Measurements from ENCODE around the gene GPR162. TPM values are rescaled to one million over a fixed set of nuclear protein-coding genes. Genes with fewer than 3 reads are reported as not detected.

GPR162 gene
- polyA plus RNA-seq (82.8 and 117 TPM in 2 replicates), polyA minus RNA-seq (80.7 and 91.5 TPM in 2 replicates)

DNA sequence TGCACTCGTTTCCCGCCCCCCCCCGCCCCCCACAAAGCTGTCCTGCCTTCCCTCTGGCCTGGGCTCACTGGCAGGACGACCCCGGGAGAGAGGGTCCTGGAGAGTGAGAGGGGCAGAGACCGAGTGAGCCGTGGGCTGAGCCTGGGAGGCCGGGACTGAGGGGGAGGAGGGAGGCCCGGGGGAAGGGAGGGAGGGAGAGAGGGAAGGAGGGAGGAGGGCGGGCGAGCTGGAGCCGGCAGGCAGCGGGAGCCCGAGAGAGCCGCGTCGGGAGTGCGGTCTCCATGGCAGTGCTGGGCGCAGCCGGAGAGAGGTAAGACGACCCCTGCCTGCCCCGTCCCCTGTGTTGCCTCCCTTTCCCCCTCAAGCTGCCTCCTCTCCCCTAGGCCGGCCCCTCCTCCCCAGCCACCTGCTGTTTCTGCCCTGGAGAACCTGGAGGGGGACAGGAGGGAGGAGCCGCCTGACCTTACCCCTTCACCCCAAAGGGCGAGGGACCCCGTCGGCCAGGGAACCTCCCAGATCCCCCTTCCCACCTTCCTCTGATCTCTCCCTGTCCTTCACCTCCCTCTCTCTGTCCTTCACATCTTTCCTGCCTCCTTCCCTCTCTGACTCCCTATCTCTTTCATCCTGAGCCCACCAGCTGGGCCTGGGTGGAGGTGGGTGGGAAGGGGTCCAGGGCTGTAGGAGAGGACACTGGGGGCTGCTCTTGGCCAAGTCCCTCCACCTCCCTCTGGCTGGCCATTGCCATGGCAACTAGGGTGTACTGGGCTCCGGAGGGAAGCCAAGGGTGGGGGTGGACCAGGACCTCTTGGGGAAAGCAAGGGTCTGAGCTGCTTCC is at the start of gene GPR162:
GPR162 (plus strand) TSS at position 231 of the 835 bp plus-strand sequence. CDS start 2,078 bp downstream, outside the sequence.
- no peaks in the 10 kb centered on the region for H4K20me1 ChIP-seq (ENCODE audit: insufficient read depth)
- H3K27me3 ChIP-seq (ENCODE audit: insufficient read depth, low read depth, low read length) = no peaks in the 10 kb centered on the region
- H3F3A ChIP-seq (ENCODE audit: insufficient read depth, low read length, poor library complexity, severe bottlenecking) = peaks cover 5% of the 10 kb centered on the region
- H3K9me2 ChIP-seq (ENCODE audit: insufficient read depth, low read length) = no peaks in the 10 kb centered on the region
- H3K36me3 ChIP-seq (ENCODE audit: insufficient read depth, low read length) = no peaks in the 10 kb centered on the region
- peaks cover 25% of the 10 kb centered on the region for H3K79me2 ChIP-seq (replicated peaks; ENCODE audit: insufficient read depth, low read length)
- H3K4me3 ChIP-seq (ENCODE audit: low read length) = peak within 1 kb of the TSS; percentile 70
- H2AFZ ChIP-seq (ENCODE audit: low read depth, low read length) = peak within 1 kb of the TSS; percentile 35
- peak; percentile 2 for TF ChIP-seq TAF1 (IDR thresholded peaks at IDR 0.05; ENCODE audit: low read depth)
- peak; percentile 37 for TF ChIP-seq SMC3 (conservative IDR thresholded peaks at IDR 0.05; ENCODE audit: poor library complexity)
- TF ChIP-seq CTCF (IDR thresholded peaks at IDR 0.05; ENCODE audit: poor library complexity, severe bottlenecking) = peak; percentile 11
- peak; percentile 11 for TF ChIP-seq RAD21 (conservative IDR thresholded peaks at IDR 0.05)
- no peak for TF ChIP-seq EZH2 (IDR thresholded peaks at IDR 0.05; ENCODE audit: borderline replicate concordance, insufficient read depth, low read length, poor library complexity, severe bottlenecking)
- peak; percentile 58 for TF ChIP-seq POLR2AphosphoS5 (IDR thresholded peaks at IDR 0.05)
- no peak for TF ChIP-seq REST (IDR thresholded peaks at IDR 0.05; ENCODE audit: borderline replicate concordance)
- no peak for TF ChIP-seq EP300 (conservative IDR thresholded peaks at IDR 0.05; ENCODE audit: poor library complexity, severe bottlenecking)
- peak; percentile 42 for TF ChIP-seq MXI1 (conservative IDR thresholded peaks at IDR 0.05; ENCODE audit: poor library complexity, severe bottlenecking)
- peak within 1 kb of the TSS; percentile 68 for H3K4me2 ChIP-seq (ENCODE audit: low read length)
- H3K9ac ChIP-seq (ENCODE audit: low read length) = peak within 1 kb of the TSS; percentile 88
- peak within 1 kb of the TSS; percentile 88 for H3K27ac ChIP-seq (ENCODE audit: low read length)
- no peaks in the 10 kb centered on the region for H3K9me3 ChIP-seq (ENCODE audit: low read length)

DNA sequence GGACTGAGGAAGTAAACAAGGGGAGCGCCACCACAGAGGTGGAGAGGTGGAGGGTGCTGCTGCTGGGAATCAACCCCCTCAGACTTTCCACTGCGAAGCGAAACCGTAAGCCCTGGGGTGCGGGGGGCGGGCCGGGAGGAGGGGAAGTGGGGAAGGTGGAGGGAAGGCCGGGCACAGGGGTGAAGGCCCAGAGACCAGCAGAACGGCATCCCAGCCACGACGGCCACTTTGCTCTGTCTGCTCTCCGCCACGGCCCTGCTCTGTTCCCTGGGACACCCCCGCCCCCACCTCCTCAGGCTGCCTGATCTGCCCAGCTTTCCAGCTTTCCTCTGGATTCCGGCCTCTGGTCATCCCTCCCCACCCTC is 49.3 kb upstream of the GPR162 start, which contains the start of gene LAG3:
LAG3 (plus strand) TSS at position 190 of the 365 bp plus-strand sequence. CDS start 333 bp downstream, outside the sequence.
- peaks cover 44% of the 10 kb centered on the region for H3K79me2 ChIP-seq (replicated peaks; ENCODE audit: insufficient read depth, low read length)
- no peak within 1 kb of the TSS for H2AFZ ChIP-seq (ENCODE audit: low read depth, low read length)
- peaks cover 4% of the 10 kb centered on the region for H3K36me3 ChIP-seq (ENCODE audit: insufficient read depth, low read length)
- H3K9ac ChIP-seq (ENCODE audit: low read length) = no peak within 1 kb of the TSS
- no peak within 1 kb of the TSS for H3K27ac ChIP-seq (ENCODE audit: low read length)
- H4K20me1 ChIP-seq (ENCODE audit: insufficient read depth) = peaks cover 33% of the 10 kb centered on the region
- peaks cover 6% of the 10 kb centered on the region for H3F3A ChIP-seq (ENCODE audit: insufficient read depth, low read length, poor library complexity, severe bottlenecking)
- no peak for TF ChIP-seq EP300 (conservative IDR thresholded peaks at IDR 0.05; ENCODE audit: poor library complexity, severe bottlenecking)
- no peak for TF ChIP-seq RAD21 (conservative IDR thresholded peaks at IDR 0.05)
- peak; percentile 18 for TF ChIP-seq POLR2AphosphoS5 (IDR thresholded peaks at IDR 0.05)
- no peak for TF ChIP-seq EZH2 (IDR thresholded peaks at IDR 0.05; ENCODE audit: borderline replicate concordance, insufficient read depth, low read length, poor library complexity, severe bottlenecking)
- no peaks in the 10 kb centered on the region for H3K27me3 ChIP-seq (ENCODE audit: insufficient read depth, low read depth, low read length)
- H3K4me3 ChIP-seq (ENCODE audit: low read length) = no peak within 1 kb of the TSS
- no peaks in the 10 kb centered on the region for H3K9me3 ChIP-seq (ENCODE audit: low read length)
- no peak within 1 kb of the TSS for H3K4me2 ChIP-seq (ENCODE audit: low read length)
- H3K9me2 ChIP-seq (ENCODE audit: insufficient read depth, low read length) = no peaks in the 10 kb centered on the region

All from neural cell (in vitro differentiated cells).